Limb (tissue), 2 donors: ENCODE measurements around the gene LIMK2.
A peak's percentile ranks its signal among the peaks of the same experiment; 100 is the strongest.
"Not testable (repeated sequence)": the region's sequence is repeated elsewhere in the genome, so short reads cannot be mapped to it uniquely, and the experiment has no call there.

Experiments used
- DNase-seq, 2 donors: peaks; one replicate each; pipeline ENCODE4 v3.0.0-alpha.2; 2016; ENCODE audit errors: extremely low spot score in 2 of 2

Gene LIMK2

DNA sequence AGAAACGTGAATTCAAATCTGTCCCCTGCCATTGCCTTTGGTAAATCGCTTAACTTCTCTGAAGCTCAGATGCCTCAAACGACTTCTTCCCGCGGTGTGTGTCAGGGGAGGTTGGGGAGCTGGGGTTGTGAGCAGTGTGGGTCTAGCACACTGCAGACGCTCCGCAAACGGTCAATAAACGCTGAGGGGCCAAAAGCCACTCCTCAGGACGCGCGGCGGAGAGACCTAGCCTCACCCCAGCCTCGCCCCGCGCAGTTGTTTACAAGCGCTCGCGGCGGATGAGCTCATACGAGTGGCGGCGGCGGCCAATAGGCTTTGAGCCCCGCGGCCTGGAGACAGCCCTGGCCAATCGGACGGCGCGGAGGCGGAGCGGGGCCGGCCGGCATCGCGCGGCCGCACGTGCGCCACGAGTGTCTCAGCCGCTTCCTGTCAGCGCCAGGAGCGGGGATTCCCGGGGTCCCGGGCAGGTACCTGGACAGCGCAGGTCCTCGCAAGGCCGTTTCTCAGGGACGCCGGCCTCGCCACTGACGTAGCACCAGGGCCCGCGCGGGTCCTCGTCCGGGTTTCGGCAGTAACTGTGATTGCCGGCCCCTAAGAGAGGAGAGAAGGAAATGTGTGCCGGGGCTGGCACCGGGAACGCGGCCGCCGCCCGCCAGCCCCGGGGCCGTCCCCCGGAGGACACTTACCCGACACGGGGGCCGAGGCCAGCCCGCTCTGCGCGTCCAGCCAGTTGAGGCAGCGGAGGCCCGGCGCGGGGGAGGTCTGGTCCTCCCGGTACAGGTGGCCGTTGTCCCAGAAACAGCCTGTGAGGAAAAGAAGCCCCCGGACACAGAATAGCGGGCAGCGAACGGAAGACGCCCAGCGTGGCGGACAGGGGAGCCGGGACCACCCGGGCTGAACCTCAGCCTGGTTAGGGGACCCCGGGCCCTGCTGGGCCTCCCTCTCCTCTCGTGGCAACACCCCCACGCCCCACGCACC, 78.7 kb downstream of the LIMK2 start:
- peak; percentile 91 to 92 for DNase-seq

DNA sequence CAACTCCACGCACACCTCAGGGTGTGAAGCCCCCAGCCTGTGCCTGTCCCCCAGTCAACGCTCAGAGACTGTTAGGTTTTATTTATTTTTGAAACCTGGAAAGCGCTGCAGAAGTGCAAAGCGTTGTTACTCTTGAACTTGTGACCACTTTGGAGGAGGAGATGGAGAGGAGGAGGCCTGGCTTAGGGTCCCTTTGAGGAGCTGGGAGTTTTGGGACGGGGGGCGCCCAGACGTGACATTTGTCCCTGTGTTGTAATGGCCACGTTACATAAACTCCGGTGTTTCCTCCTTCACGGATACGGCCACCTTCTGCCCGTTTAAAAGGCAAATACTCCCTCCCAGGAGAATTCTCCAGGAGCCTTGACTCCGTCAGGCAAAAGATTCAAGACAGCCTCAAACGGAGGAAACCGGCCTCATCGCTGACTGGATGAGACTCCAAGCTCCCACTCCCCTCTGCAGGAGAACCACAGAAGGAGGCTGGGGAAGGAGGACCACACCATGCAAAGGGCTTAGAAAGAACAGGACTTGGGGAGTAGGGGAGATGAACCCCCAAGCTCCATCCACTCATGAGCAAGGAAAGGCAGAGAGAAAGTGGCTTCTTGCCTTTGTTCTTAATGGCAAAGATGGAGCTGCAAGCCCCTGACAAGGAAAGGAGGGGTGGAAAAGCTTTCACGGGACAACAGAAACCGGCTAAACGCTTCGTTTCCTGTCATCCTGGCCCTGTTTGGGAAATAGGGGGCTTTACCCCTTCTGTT, 79.6 kb downstream of the LIMK2 start:
- DNase-seq, result no peak

DNA sequence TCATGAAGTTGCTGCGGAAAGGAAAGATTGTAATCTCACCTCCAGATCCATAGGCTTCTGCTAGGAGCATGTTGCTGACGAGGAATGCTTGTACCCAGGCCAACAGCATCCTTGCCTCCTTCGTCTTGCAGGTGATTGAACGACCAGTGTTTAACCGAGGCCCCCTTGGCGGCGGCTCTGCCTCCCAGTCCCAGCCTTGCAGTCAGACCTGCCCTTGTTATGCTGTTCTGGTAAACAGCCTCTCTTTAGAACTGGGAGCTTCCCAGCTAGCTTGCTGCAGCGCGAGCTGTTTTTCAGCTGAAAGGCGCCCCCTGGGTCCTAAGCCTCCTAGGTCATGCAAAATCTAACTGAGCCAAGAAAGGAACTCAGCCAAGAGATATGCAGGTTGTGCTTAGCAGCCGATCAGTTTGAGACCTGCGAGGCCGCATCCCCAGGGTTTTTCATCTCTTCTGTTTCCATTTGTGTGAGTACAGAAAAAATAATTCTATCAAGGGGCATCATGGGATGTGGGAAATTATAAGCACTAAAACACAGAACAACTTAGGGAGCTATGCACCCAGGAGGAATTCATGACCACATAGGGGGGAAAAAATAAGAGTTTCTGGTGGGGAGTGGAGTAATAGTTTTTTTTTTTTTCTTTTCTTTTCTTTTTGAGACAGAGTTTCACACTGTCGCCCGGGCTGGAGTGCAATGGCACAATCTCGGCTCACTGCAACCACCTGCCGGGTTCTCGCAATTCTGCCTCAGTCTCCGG, 80.3 kb downstream of the LIMK2 start, which contains the start of gene PIK3IP1:
Gene PIK3IP1 (minus strand): TSS at position 253 of the 754 bp plus-strand sequence. CDS start 144 bp downstream, at position 109.
- peak; percentile 60 to 81 for DNase-seq

DNA sequence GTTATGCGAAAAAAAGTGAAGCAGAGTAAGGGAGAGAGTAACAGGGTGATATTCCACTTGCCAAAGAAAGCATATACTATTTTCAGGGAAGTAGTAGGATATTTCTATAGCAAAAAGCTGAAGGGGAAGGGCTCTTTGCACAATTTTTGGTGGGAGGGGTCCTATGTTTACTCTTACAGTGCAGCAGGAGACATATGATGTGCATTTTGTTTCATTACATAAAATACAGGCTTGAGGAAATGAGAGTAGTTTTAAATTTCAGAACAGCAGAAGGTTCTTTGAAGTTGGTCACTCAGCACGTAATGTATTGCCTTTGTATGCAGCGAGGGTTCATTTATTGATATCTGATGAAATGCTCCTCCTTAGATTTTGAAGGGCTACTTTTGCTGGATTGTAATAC, 83.3 kb downstream of the LIMK2 start:
- DNase-seq, result no peak

DNA sequence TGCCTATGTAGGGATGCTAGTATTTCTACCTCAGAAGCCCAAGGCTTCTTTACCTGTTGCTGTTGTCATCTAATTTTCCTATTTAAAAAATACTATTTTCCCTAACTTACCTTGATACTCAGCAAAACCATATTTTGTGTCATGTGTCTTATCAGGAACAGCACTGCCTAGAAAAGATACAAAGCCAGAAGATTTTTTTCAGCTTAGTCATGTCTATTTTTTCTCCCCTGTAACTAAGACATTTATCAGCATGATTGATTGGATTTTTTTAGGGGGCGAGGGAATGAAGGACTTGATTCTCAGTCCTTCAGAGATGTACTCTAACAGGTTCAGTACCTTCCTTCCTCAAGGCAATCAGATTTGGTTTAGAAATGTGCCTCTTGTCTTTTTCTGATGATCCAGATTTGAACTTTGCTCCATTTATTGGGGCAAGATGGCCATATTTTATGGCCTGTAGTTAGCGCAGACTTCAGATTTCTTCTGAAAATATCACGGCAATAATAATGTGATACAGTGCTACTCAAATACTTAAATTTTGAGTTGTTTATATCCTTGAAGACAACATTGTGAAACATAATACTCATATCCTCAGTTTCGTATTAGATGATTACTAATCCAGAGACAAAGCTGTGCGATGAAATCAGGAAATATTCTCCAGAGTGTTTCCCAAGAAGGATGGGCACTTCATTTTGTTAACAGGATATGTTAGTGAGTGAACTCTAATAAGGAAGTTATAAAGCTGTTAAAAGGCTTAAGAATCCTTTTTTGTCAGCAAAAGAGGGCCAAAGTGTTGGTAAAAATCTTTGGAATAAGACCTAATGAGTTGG, 83.9 kb downstream of the LIMK2 start:
- no peak for DNase-seq

DNA sequence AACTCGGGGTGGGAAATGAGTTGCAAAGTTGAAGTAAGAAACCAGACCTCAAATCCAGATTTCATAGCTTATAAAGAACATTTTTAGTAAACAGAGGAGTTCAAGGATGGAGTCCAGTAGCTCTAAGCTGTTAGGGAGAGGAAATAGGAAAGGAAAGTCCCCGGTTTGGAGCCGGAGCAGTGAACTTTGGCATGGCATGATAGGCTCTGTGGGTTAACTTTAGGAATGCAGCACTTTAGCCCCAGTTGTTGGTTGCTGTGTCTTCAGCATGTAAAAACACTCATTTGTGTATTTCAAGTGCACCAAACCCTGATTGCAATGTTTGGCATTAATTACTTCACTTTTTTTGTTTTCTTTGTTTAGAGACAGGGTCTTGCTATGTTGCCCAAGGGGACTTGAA, 88.8 kb downstream of the LIMK2 start:
- no peak for DNase-seq

DNA sequence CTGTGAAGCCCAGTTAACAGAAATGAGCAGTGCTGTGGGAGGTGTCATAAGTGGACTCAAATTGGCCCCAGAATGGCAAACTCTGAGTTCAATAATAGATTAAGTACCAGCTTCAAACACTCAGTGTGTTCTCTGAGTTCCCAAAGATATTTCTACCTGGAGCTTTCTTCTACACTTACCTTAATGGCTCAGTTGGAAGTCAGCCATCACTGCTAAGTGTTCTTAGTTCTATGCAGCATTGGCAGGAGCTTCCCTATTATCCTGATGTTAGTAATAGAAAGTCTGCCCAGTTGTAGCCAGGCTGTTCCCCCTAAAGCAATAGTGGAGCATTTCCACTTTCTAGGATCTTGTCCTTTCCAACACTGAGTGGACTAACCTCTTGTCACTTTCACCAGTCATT, 89.9 kb downstream of the LIMK2 start:
- no peak for DNase-seq

DNA sequence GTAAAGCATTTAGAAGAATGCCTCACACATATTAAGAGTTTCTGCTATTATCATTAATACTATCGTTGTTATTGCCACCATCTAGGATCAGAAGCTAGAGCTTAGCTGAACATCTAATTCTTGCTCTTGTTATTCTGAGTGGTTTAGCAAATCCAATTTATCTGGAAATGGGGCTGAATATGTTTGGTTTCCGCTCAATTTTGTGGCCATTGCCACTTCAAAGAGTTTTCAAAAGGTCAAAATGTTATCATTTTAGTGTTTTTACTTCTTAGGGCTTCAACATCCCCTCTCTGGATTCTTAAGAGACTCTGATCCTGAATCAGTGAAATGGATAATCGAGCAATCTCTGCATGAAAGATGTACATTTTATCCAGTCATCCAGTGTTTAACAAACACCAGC, 90.4 kb downstream of the LIMK2 start:
- no peak for DNase-seq

DNA sequence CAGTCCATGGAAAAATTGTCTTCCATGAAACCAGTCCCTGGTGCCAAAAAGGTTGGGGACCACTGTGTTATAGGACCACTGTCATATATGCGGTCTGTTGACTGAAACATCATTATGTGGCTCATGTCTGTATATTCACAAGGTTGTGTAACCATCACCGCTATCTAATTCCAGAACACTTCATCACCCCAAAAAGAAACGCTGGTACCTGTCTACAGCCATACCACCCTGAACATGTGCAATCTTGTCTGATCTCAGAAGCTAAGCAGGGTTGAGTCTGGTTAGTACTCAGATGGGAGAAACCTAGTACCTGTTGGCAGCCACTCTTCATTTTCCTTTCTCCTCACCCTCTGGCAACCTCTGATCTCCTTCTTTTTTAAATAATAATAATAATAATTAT, 93.1 kb downstream of the LIMK2 start:
- no peak for DNase-seq

DNA sequence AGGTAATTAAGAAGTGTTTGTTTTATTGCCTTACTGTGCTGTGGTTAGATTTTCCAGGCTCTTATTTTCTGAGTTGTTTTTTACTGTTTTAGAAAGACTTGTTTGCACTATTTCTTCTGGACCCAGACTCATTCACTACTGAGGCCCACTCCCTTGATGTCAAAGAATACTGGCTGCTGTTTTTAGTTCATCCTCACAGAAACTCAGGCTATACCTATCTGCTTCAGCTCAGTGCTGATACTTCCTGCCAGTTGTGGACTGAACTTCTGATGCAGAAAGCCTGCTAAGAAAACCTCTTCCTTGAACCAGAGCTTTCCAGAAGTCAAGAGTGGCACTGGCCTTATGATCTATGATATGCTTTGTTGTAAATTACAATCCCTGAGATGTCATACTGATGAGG, 96.1 kb downstream of the LIMK2 start:
- DNase-seq, result no peak

DNA sequence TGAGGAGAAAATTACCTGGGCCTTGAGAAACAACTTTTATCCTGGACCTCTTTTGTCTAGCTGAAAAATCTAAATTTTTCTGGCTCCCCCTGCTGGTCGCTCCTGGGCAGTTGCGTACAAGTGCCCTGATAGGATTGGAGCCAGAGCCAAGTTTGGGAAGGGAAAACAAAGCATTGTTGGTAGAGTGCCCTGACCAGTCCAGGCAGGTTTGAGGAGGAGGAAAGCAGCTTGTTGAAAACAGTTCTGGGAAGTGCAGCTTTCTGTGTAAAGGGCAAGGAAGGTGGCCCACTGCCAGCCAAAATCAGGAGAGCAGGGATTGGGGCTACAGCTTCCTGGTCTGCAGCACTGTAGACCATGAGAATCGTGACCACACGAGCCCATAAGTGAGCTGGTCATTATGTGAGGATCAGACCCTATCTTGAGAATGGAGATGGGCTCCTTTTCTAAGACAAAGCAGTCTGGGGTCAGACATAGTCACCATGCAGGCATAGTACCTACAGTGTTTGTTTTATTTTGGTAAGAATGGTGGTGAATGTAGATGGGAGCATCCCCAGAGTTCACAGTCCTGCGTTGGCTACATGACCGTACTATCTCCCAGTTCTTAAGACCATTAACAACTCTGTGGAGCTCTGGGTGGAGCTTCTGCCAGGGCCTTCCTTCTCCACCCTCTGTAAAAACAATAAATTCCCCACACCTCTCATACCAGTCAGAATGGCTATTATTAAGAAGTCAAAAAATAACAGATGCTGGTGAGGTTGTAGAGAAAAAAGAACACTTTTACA, 101.5 kb downstream of the LIMK2 start:
- peak; percentile 64 to 71 for DNase-seq

DNA sequence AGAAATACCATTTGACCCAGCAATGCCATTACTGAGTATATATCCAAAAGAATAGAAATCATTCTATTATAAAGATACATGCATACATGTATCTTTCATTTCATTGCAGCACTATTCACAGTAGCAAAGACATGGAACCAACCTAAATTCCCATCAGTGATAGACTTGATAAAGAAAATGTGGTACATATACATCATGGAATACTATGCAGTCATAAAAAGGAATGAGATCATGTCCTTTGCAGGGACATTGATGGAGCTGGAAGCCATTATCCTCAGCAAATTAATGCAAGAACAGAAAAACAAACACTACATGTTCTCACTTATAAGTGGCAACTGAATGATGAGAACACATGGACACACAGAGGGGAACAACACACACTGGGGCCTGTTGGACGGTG, 102.1 kb downstream of the LIMK2 start:
- DNase-seq, result not testable (repeated sequence)

DNA sequence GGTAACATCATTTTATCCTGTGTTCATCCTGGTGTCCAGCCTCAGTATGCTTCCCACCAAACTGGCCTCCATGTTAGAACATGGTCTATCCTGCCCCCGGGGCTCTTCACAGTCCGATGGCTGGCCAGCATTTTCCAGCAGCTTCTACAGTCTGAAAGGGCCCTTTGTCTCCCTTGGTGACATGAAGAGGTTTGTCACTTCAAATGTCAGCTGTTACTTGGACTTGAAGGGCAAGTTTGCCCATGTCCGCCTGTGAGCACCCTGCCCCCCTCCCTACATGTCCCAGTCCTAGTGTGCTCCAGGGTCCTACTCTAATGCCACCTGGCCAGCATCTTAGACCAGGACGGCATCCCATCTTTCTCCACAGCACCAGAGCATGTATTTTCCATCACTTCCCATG, 109.3 kb downstream of the LIMK2 start:
- DNase-seq, result no peak

DNA sequence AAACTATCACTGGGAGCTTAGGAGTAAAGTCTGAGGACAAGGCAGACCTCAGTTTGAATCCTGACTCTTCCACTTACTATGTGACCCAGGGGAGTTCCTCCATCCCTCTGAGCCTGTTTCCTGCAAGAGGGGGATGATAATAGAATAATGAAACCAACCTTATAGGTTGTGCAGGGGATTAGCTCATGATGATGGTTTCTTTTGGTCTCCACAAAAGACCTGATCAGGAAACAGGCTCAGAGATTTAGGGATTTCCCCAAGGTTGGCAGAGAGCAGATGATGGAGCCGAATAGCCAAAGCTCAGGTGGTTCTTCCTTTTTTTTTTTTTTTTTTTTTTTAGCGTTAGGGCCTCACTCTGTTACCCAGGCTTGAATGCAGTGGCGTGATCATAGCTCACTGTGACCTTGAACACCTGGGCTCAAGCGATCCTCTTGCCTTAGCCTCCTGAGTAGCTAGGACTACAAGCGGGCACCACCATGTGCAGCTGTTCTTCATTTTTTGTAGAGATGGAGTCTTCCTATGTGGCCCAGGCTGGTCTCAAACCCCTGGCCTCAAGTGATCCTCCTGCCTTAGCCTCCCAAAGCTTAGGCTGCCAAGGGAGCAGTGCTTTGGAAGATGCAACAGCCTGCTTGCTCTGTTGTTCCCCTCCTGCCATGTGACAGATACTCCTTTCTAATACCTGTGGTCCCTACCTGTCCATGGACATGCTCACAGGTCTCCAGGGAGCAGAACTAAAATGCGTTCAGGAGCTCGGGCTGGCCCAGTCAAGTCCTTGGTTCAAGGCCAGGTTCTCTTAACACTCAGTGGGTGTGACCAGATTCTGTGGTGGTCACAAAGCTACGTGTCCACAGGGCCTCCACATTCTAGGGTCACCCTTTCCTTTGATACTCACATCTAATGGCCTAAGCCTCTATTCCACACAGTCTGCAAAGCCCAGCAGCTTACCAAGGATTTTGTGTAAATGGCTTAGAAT, 111.8 kb downstream of the LIMK2 start:
- DNase-seq, result no peak

DNA sequence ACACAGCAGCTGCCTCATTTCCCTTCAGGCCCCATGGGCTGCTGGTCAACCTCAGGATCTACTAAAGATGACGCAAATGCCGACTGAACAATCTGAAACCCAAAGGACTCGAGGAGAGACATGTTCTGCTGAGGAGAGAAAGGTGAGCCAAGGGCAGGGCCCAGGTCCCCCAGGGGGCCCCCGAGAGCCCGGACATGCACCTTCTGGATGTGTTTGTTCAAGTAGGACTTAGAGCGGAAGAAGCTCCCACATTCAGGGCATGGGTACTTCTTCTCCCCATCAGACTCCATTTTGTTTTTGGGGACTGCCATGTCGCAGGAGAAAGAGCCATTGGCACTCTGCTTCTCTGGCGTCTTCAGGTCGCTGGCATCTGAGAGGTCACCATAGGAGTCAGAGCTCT, 114.8 kb downstream of the LIMK2 start:
- DNase-seq, result no peak

DNA sequence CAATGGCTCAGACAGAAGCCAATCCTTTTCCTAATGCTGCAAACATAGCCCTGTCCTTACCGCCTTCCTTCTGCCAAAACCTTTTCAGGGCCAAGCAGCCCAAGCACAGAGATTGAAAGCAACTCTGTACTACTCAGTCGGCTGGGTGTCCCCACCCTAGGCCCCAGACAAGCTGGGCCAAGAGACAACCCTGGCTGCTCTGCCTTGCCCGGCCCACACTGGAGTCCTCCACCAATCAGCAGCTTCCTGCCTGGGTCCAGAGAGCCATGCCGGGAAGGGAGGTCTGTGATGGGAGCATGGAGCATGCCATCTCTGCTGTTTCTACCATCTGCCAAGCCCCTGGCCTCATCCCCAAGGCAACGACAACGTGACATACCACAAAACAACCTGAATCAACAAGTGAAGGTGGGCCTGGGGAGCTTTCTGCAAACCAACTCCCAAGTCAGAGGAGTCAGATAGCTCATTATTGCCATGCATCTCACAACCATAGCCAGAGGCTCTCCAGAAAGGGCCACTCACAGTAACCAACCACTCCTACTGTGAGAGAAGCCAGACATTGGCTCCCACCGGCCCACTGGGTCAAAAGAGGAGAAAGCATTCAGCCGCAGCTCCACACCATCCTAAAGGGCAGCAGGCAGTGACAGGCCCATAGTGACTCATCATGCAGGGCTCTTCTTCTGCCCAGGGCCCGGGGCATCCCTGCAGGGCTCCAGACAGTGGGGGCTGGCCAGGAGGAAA, 115.9 kb downstream of the LIMK2 start:
- DNase-seq, result no peak

DNA sequence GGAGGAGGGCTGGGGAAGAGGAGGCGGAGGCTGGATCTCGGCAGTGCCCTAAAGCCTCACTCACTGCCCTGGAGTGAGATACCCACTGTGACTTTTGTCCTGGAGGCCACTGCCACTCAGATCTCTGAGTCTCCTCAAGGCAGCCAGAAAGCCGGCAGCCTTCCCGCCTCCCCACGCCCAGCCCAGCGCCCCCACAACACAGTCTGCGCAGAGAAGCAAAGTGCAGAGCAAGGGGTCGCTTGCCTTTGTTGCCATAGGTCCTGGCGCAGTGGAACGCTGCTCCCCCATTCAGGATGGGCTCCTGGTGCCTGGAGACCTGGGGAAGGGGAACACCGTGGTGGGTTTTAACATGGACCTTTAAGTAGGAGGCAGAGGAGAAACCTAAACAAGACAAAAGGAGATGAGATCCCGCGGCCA, 116.5 kb downstream of the LIMK2 start:
- no peak for DNase-seq

DNA sequence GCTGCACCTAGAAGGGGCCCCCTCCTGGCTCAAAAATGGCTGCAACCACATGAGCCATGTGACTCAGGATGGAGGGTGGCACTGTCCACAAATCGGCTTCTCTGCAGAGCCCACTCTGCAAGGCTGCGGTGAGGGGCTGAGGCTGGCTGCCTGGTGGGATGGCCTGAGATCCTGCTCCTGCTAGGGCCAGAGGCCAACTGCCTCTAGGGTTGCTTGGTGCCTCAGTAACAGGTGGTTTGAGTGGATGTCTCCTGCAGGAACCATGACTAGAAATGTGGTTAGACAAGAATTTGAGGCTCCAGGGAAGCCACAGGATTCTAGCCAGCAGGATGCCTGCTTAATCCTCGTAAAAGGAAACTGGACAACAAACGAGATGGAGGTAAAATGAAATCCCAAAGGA, 116.9 kb downstream of the LIMK2 start:
- DNase-seq, result no peak
